ENCODE measurements around the gene KCNQ1. TPM values are rescaled to one million over a fixed set of nuclear protein-coding genes. Genes with fewer than 3 reads are reported as not detected.

The KCNQ1 gene
- total and polyA plus RNA-seq, 9 of the 15 experiments (the other 6 are each of a cell fraction or from before 2014, with no cell fraction given) = 0.44 TPM; not detected in 8

GRCh38 chr11:2524446-2525165, 79.8 kb downstream of the KCNQ1 start:
- Histone ChIP-seq H3K4me1 (replicated peaks in 1 of 2; ENCODE audit: control insufficient read depth in 2 of 2, insufficient read depth in 2 of 2, low read length in 2 of 2) (peaks cover 0 to 52% of the 10 kb centered on the region in 2 experiments; a peak in 2 of 5 replicates), H3K27ac (ENCODE audit: extremely low read depth, low read depth, low read length) (no peak overlapping the region), H3K79me2 (ENCODE audit: control insufficient read depth, insufficient read depth, low read length) (no peaks in the 10 kb centered on the region), H3K9ac (ENCODE audit: insufficient read depth in 1 of 2, low read depth in 2 of 2, low read length in 2 of 2) (no peak overlapping the region; a peak in 1 of 4 replicates), H3K27me3 (ENCODE audit: control insufficient read depth in 2 of 2, insufficient read depth in 2 of 2, low read length in 2 of 2) (peaks cover 26 to 83% of the 10 kb centered on the region in 2 experiments; a peak in 4 of 5 replicates), H3K36me3 (ENCODE audit: control insufficient read depth, insufficient read depth, low read length) (no peaks in the 10 kb centered on the region), H4K20me1 (replicated peaks; ENCODE audit: control insufficient read depth, insufficient read depth, low read length) (peaks cover 7% of the 10 kb centered on the region), H3K9me3 (replicated peaks; ENCODE audit: control insufficient read depth, insufficient read depth, low read depth, low read length) (no peaks in the 10 kb centered on the region), H3K4me2 (ENCODE audit: insufficient read depth, low read length) (no peak overlapping the region), H3K9me1 (ENCODE audit: control insufficient read depth, insufficient read depth, low read length) (no peaks in the 10 kb centered on the region), H3K4me3 (no peak overlapping the region), H2AFZ (ENCODE audit: low read depth, low read length) (no peak overlapping the region)
- 7% methylated on average over 15 of the region's 15 CpGs for WGBS (ENCODE audit: insufficient coverage, low coverage, missing lambda C conversion rate)
- no TSS peak for BruUV-seq (replicated peaks)
- in situ Hi-C loops (cut with MboI) (no loop called here), intact Hi-C loops (cut with micrococcal nuclease) (no loop called here)
- no peak for DNase-seq (ENCODE audit: extremely low read depth in 1 of 4, low spot score in 3 of 4)
- ChIA-PET CTCF (ENCODE audit: low intra/inter-chr PET ratio) (no interaction called here), POLR2A (interaction anchor here (1.2 kb wide), 1 partner anchor 26 kb away, joined by 3 read pairs; no protein-coding TSS in a partner anchor)
- FAIRE-seq = no peak
- no peak for ATAC-seq
- TF ChIP-seq RFX1 (IDR thresholded peaks at IDR 0.05) (no peak), PHB (CRISPR knock-in tag; IDR thresholded peaks at IDR 0.05) (no peak), GABPB2 (CRISPR knock-in tag; conservative IDR thresholded peaks at IDR 0.05) (no peak), CTBP1 (IDR thresholded peaks at IDR 0.05; ENCODE audit: borderline replicate concordance) (no peak), HNRNPK (IDR thresholded peaks at IDR 0.05; ENCODE audit: low read depth, low read length, poor library complexity, severe bottlenecking) (no peak), EZH2 (IDR thresholded peaks at IDR 0.05; ENCODE audit: borderline replicate concordance, low read depth, low read length) (no peak), TAF15 (IDR thresholded peaks at IDR 0.05; ENCODE audit: low read depth, low read length) (no peak), ZBTB33 (CRISPR knock-in tag; IDR thresholded peaks at IDR 0.05) (no peak), TFAM (CRISPR knock-in tag; conservative IDR thresholded peaks at IDR 0.05) (no peak), SAFB2 (IDR thresholded peaks at IDR 0.05; ENCODE audit: borderline replicate concordance, low read depth, low read length, severe bottlenecking) (no peak), AFF1 (IDR thresholded peaks at IDR 0.05; ENCODE audit: low read depth in 1 of 2, partially characterized antibody in 2 of 2) (no peak)
